PC-9 (cell line): ENCODE results near the gene IGSF6.

Source experiments
- CTCF ChIP-seq: fragments of 200-600 bp; sonication (generic); conservative IDR thresholded peaks from 2 replicates; pipeline ENCODE4 v1.6.1; 2017; ENCODE audit warnings: mixed run types, antibody characterized with exemption, mild to moderate bottlenecking, moderate library complexity
- EZH2 ChIP-seq: fragments of 200-600 bp; sonication (generic); IDR thresholded peaks from 2 replicates; pipeline ENCODE4 v1.8.0; 2017; ENCODE audit warnings: antibody characterized with exemption, low read depth

- TF ChIP-seq CTCF (no peak), EZH2 (no peak)
These were observed 38.6 kb downstream of the IGSF6 start for GRCh38 chr16:21613781-21614180.
